HG03196 (cell line): ENCODE data around the gene PAK1IP1.
"Not testable (repeated sequence)": the region's sequence is repeated elsewhere in the genome, so short reads cannot be mapped to it uniquely, and the experiment has no call there.

Experiments
- ATAC-seq: cut with Tn5 transposase; IDR thresholded peaks from one replicate; pipeline ENCODE4 v1.9.1; 2021; ENCODE audit not compliant: unreplicated experiment

The PAK1IP1 gene, protein sequence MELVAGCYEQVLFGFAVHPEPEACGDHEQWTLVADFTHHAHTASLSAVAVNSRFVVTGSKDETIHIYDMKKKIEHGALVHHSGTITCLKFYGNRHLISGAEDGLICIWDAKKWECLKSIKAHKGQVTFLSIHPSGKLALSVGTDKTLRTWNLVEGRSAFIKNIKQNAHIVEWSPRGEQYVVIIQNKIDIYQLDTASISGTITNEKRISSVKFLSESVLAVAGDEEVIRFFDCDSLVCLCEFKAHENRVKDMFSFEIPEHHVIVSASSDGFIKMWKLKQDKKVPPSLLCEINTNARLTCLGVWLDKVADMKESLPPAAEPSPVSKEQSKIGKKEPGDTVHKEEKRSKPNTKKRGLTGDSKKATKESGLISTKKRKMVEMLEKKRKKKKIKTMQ

GRCh38 chr6:10694302-10695085 is at the start of gene PAK1IP1, which contains the start of gene C6orf52:
TSS of gene PAK1IP1 (plus strand) at chr6:10694972. CDS start at chr6:10694986, 14 bp downstream.
TSS of gene C6orf52 (minus strand) at chr6:10694616. CDS start at chr6:10687550, 7,066 bp downstream.
- peak; percentile 99 for ATAC-seq

DNA sequence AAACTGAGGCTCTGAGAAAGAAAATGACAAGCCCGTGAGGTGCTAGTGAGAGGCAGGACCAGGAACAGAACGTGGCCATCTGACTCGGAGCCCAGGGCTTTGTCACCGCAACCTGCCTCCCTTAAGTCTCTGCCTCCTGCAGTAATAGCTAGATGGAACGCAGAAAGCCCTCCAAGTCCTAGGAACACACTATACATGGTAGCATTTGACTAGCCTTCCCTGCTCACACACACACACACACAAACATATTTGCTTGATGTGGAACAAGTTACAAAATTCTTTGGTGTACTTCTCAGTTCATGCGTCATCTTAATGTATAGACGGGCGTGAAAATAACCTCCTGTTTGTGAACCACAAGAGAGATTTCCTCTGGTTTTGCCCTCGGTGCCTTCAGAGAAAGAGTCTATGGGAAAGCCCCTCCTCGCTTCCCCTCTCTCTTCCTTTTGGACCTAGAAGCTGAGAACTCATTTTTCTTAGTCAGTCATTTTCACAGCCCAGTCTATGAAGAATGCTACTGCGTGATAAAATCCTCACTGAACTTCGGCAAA is 39.2 kb upstream of the PAK1IP1 start:
- ATAC-seq: no peak

GRCh38 chr6:10658910-10659698 is 35.7 kb upstream of the PAK1IP1 start:
- ATAC-seq: no peak

- ATAC-seq: no peak
These were observed 34.9 kb upstream of the PAK1IP1 start for GRCh38 chr6:10659699-10660348.

- not testable (repeated sequence) for ATAC-seq
These were observed 34.2 kb upstream of the PAK1IP1 start for GRCh38 chr6:10660431-10661191.

DNA sequence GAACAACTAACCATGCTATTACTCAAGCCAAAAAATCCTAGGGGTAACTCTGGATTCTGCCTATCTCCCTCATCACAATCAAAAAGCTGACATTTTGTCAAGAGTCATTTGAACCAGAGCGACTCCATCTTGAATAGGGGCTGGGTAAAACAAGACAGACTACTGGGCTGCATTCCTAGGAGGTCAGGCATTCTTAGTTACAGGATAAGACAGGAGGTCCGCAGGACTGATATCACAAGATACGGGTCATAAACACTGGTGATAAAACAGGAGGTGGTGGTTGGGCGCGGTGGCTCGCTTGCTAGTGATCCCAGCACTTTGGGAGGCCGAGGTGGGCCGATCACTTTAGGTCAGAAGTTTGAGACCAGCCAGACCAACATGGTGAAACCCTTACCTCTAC is 32.6 kb upstream of the PAK1IP1 start:
- ATAC-seq: no peak

GRCh38 chr6:10662742-10663141 is 32.0 kb upstream of the PAK1IP1 start:
- ATAC-seq: no peak

GRCh38 chr6:10665595-10665994 is 29.2 kb upstream of the PAK1IP1 start:
- not testable (repeated sequence) for ATAC-seq

GRCh38 chr6:10668126-10668917 is 26.4 kb upstream of the PAK1IP1 start:
- ATAC-seq: no peak

DNA sequence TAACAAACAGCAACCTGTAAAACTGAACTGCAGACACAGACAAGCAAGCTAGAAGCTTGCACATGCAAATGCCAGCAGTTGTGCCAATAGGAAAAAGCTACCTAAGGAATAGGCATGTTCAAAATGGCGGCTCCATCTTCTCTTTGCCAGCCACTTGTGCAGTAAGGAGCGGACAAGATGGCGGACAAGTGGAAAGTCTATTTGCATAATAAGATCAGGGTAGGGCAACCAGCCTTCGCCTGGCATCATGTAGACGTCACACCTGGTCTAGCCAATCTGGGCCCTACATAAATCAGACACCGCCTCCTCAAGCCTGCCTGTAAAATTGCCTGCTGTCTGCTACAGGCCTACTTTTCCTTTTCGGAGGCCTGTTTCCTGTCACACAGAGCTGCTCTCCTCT is 18.4 kb upstream of the PAK1IP1 start:
- no peak for ATAC-seq

DNA sequence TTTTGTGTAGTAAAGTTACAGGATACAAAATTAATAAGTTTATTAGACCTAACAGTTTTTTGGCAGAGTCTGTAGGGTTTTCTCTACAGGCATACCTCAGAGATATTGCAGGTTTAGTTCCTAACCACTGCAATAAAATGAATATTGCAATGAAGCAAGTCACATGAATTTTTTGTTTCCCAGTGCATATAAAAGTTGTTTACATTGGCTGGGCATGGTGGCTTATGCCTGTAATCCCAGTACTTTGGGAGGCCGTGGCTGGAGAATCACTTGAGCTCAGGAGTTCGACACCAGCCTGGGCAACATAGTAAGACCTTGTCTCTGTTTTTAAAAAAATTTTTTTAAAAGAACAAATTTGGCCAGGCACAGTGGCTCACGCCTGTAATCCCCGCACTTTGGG is 16.3 kb upstream of the PAK1IP1 start:
- no peak for ATAC-seq

DNA sequence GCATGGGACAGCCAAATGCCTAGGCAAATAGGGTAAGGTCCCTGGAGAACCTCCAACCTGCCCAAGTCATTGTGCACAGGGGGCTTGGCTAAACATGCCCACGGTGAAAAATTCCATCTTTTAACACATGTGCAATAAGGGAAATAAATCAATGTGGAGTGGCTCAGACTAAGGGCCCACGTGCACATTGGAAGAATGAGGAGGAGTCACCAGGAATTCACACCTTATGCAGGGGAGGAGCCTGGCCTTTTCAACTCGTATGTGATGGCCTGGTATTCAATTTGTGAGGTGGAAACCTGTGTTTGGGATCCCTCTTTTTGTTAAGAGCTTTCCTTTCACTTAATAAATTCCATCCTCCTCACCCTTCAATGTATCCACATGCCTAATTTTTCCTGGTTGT is 13.0 kb upstream of the PAK1IP1 start:
- ATAC-seq: no peak

DNA sequence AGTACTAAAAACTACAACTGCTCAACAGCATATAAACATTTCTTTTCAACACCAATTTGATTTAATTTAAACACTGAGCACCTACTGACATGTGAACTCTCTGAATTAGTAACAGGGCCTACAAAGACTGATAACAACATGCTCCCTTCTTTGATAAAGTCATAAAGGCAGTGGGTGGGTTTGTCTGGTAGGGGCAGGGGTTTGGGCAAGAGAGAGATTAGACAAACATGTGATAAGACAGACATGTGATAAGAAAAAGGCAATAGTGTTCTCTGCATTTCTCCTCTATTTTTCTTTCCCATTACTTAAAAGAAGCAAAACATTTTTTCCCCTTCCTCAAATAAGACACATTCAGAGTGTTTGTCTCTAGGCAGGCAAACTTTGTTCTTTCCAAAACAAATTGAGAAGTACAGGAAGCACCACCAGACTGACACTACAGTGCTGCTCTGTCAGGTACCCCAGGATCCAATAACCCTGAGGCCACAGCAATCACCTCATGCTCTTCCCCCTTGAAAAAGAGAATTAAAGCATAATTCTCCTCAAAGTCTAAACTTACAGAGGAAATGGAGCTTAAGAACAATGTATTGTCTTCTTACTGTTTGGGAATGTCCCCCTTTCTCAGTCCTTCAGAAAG is 12.3 kb upstream of the PAK1IP1 start:
- no peak for ATAC-seq

GRCh38 chr6:10684618-10685017 is 10.2 kb upstream of the PAK1IP1 start:
- ATAC-seq: no peak

GRCh38 chr6:10685092-10685915 is 9.5 kb upstream of the PAK1IP1 start:
- ATAC-seq: no peak

DNA sequence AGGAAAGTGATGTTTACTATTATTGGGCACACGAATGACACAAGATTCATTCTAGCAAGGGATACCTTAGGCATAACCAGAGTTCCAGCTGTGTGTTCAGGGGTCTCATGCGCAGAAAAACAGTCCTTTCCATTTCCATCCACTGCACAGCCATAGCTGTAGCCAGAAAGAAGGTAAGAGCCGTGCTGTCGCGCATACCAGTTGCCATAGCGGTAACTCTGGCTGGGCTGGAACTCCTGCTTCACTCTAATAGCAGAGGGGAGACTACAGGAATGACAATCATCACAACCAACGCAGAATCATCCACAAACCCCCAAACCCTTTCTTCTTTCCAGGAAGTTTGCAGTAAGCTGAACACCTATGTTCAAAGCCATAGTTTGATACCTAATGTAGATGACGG is 7.9 kb upstream of the PAK1IP1 start:
- ATAC-seq: no peak

GRCh38 chr6:10687582-10687981 is 7.2 kb upstream of the PAK1IP1 start:
- no peak for ATAC-seq
